HG03066 (cell line): ENCODE data around the gene TMCC1.
"Not testable (repeated sequence)": the region's sequence is repeated elsewhere in the genome, so short reads cannot be mapped to it uniquely, and the experiment has no call there.

ENCODE experiments used
- ATAC-seq: cut with Tn5 transposase; IDR thresholded peaks from one replicate; pipeline ENCODE4 v1.9.1; 2021; ENCODE audit warnings: low read depth; ENCODE audit not compliant: unreplicated experiment

Gene TMCC1

DNA sequence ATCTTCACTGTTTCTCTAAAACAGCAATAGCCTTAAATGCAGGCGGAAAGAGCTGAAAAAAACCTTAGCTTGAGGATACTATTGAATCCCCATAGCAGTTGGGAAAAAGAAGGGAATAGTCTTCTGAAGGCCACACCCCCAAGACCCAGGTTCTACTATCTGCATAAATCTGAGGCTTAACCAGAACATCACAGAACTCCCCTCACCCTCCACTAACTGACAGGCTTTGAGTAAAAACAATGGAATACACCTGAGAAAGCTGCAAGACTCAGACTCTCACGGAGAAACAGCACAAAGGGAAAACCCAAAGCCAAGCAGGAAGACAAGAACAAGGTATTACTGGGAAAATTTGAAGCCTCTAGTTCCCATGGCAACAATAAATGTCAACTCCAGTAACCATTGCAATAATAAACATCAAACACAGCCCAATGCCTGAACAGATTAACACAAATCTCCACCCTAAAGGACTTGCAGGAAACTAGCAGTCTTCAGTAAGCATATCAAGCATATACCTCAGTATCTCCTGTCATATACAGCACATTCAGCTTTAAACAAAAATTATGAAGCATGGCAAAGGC, 56.4 kb downstream of the TMCC1 start:
- ATAC-seq: no peak

DNA sequence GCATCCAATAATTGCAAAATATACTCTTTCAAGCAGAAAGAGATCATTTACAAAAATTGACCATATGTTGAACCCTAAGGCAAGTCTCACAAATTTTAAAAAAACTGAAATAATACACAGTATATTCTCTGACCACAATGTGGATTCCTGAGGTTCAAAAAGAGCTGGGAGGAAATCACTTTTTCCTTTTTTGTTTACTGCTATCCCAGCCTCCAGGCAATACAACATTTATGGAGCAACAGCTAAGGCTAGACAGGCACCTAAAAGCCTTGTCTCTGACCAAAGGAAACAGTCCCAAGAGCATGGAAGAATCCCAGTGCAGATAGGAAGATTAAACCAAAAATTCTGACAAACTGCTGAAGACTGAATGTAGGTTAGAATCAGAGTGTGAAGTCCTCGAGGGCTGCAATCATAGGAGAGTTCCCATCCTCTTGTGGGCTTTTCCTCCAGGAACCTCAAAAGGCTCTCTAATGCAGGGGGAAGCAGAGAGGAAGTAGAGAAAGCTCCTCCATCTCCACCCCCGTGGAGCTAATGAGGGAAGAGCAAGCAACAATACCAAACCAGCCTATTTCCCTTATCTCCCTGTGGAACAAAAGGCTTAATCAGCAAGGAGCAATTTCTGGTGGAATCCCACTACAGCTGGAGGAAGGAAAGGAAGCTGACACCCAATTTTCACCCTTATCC, 57.0 kb downstream of the TMCC1 start:
- ATAC-seq: no peak

DNA sequence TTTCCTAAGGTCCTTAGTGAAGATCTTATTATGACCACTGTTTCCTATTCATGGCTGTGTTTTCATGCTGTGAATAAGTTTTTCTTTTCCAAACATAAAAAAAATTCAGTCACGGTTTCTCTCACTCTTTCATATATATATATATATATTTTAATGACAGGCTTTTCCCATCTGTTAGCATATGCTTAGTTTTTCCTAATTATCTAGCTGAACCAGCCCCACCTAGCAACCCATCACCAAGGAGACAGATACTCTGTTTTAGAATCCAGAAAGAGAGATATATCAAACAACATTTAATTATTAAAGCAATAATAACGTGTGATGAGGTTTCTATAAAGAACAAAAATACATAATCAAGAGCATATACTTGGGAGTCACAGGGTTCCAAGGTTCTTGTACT, 58.3 kb downstream of the TMCC1 start:
- ATAC-seq: no peak

DNA sequence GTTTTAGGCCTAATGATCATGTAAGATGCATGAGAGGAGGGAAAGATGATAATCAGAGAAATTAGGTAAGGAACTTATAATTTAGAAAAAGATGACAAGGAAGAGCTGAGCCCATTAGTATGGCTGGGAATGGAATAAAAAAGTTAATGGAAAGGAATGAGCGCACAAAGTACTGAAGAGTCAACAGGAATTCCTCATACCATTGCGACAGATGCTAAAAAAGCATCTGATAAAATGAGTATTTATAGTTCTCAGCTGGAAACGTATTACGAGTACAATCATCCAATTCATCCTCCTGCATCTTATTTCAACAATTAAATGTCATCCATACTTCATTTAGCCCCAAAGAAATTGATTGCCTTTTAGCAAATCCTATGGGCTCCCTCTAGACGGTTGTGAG, 58.9 kb downstream of the TMCC1 start:
- no peak for ATAC-seq

DNA sequence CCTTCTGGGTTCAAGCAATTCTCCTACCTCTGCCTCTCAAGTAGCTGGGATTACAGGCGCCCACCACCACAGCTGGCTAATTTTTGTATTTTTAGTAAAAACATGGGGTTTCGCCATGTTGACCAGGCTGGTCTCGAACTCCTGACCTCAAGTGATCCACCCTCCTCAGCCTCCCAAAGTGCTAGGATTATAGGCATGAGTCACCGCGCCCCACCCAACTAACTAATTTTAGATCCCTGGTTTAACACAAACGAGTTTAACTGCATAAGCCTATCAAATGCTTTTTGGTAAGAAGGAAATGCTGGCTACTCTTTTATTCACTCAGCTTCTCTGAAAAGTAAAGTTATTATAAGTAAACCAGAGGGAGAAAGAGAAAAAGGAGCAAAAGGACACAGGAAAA, 61.6 kb downstream of the TMCC1 start:
- ATAC-seq: not testable (repeated sequence)

DNA sequence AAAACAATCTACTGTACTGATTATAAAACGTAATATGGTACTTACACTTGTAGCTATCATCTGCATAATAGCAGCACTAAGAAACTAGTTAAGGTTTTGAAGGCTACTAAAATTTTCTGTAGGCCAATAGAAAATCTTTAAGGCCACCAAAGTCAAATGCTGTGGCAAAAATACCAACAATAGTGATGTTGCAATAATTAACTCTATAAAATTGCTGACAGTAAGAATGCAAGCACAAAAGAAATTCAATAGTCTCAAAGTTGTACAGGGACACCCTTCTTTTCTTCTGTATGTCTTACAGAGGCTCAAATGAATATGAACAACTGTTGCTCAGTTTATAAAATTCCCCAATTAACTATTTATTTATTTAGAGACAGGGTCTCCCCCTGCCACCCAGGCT, 62.0 kb downstream of the TMCC1 start:
- ATAC-seq: no peak

DNA sequence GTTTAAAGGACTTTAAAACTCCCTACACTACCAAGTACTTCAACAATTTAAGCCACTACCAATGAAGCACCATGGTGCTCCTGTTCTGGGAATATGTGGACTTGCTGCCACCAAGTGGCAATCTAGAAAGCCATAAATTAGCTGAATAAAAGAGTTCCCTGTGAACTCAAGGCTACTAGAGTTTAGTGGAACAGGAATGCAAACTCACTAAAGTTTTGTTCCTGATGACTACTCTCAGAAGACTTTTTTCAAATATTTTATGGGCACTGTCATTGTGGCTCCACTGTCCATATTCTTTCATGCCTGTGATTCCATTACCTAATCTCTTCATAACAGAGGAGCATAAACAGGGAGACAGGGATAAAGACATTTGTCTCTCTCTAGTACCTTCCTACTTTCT, 63.9 kb downstream of the TMCC1 start:
- no peak for ATAC-seq

DNA sequence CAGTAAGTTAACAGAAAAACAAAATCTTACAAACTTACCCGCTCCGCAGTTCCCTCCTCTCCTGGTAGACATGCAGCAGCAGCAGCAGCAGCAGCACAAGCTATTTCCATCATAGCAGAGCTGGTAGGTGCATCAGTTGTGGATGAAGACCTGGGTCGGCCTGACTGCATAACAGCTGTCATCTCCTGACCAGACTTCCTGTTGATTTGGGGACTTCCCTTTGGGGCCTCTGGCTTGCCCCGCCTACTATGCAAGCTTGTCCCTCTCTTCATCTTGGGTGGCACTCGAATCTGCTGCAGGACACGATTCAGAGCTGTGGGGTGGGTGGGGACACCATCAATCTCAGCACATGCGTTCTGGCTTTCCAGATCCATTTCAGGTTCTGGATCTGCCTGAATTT, 65.7 kb downstream of the TMCC1 start:
- ATAC-seq: peak; percentile 88

DNA sequence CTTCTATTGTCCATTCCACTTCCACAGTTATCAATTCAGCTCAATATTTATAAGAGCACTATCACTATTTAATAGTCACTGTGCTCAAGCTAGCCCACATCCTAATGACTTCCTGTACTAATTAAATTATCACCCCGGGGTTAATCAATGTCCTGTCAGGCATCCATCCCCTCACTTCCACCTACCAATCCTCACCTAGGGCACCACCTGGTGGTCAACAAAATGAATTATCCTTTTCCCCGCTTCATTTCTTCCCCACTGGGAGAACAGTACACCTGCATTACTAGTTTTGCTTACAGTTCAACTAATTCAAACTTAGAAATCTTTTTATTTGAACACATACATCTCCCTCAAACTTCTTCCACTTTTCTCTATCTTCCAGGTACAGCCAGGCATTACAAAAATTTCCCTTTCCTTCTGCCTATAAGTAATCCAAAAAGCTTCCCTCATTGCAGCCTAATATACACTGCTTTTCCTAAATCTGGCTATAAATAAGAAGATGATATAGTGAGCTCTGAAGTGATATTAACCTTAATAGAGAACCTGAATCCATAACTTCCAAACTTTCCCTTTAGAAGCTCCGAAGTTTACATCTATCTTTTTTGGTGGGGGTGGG, 68.5 kb downstream of the TMCC1 start:
- ATAC-seq: no peak

DNA sequence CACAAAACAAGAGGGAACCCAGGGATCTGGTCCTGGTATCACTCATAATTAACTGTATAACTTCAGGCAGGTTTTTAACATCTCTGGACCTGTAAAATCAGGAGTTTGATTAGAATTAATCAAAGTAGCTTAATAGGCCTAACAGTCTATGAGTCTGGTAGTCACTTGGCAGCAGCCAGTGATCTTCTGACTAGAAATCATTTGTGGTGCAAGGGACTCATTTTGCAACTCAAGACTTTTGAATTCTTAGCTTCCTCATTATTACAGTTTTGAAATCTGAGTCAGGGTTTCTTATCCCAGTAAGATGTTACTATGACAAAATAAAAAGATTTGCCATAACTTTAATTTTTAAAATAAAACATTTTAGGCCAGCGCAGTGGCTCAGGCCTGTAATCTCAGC, 70.8 kb downstream of the TMCC1 start:
- no peak for ATAC-seq

DNA sequence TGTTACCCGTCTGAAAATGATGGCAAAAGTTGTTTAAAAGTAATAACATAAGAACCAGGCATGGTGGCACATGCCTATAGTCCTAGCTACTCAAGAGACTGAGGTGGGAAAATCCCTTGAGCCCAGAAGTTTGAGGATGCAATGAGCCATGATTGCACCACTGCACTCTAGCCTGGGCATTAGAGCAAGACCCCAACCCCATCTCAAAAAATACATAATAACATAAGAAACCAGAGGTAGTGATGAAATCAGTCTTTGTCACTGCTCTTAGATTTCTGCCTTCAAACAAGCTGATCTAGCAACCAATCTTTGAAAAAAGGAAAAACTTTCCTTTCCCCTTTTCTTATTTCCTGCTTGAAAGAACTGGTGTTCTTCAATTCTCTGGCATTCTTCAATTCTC, 71.3 kb downstream of the TMCC1 start:
- no peak for ATAC-seq

DNA sequence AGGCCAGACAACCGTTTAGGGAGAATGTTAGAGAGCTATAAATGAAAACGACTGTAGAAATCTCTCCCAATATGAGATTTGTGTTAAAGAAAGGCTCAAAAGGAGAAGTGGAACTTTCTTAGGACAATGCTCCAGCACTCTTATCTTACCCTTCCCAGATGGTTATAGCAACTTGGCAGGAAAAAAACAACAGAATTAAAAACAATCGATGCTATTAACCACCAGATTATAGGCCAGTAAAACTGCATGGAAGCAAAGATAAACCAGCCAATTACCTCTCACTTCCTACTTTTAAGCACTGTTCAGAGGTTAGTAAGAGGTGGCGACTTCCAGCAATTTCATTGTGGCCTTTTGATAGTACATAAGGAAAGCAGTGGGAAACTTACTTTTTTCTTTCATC, 72.9 kb downstream of the TMCC1 start:
- no peak for ATAC-seq

DNA sequence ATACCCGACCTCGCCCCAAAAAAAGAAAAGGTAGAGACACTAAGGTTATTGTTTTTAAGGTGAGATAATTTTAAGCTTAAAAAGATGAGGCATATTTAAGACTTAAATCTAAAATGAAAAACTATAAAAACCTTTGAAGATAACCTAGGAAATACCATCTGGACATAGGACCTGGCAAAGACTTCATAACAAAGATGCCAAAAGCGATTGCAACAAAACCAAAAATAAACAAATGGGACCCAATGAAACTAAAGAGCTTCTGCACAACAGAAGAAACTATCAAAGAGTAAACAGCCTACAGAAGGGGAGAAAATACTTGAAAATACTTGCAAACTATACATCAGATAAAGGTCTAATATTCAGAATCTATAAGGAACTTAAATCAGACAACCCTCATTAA, 80.9 kb downstream of the TMCC1 start:
- ATAC-seq: no peak

DNA sequence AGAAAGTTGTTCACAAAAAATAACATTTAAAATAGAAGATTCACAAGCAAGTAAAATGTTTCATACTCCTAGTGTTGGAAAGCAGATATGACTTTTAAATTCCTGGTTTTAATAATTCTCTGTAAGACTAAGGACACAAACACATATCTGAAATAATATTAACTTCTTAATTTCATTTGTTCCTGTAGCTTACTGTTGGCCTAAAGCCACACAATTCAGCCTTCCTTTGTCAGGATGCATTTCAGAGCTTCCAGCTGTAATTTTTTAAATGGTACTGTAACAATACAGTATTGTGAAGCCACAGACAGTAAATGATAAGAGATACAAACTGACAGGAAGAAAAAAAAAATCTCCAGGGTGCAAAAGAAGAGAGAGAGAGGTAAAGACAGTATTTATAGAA, 84.2 kb downstream of the TMCC1 start:
- ATAC-seq: no peak

DNA sequence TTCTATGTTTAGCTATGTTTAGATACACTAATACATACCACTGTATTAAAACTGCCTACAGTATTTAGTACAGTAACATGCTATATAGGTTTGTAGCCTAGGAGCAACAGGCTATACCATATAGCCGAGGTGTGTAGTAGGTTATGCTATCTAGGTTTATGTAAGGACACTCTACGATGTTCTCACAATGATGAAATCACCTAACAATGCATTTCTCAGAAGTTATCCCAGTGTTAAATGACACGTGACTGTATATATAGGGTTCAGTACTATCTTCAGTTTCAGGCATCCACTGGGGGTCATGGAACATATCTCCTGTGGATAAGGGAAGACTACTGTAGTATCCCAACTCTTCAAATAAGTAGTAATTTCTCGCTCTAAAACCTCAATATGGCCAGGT, 97.4 kb downstream of the TMCC1 start:
- ATAC-seq: no peak

DNA sequence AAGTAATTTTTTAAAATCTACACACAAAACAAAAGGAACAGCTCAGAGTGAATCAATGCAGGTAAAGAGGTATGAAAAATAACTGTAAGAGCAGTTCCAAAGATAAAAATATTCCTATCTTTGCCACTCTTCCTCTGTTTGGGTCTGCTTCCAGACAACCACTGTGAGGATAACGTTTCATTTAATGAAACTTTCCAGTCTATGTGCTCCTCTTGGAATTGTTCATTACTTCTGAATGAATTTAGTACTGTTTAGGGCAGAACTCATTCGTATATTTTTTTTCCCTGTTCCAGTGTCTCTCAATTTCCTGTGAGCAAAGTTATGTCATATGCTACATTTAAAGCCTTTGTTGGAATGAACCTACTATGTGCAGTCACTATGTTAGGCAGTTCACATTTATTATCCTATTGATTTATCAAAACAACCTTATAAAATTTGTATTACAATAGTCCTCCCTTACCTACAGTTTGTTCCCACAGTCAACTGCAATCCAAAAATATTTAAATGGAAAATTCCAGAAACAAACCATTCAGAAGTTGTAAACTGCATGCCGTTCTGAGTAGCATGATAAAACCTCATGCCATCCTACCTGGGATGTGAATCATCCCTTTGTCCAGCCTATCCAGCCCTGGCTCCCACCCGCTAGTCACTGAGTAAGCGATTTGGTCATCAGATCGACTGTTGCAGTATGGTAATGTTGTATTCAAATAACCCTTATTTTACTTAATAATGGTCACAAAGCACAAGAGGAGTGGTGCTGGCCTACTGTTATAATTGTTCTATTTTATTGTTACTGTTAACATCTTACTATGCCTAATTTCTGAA, 98.1 kb downstream of the TMCC1 start:
- ATAC-seq: no peak

DNA sequence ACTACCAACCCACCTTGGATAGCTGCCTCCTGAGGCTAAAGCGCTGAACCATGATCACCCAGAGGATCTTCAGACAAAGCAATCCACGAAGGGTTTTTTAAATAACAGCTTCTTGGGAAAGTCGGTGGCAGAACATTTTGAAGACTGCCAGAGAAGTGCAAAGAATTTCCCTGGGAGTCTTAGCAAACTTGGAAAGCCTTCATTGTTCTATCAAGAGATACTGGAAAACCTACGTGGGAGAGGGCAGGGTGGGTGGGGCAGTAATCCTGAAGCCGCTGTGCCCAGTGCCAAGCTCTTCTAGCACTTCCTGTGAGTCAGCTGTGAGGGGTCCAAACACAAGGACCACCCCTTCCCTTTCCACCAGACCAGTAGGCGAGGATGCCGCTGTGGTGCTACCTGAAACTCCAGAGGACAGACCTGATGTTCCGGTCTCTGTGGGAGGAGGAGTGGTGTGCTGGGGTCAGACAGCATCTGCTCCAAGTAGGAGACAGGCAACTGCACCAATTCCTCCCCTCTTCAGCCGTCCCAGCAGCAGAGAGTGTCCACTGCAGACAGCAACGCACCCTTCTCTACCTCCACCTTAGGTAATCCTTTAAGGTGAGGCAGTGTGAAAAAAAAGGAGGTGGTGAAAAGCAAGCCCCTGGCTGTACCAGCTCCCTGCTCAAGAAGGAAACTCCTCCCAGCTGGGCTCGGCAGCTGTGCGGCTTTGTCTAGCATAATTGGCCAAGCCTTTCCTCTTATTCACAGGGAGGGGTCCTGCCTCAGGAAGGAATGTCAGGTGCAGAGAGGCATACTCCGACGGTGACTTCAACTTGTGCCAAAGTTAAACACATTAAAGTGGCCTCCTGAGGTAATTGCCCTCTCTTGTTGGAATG, 99.0 kb downstream of the TMCC1 start:
- no peak for ATAC-seq

DNA sequence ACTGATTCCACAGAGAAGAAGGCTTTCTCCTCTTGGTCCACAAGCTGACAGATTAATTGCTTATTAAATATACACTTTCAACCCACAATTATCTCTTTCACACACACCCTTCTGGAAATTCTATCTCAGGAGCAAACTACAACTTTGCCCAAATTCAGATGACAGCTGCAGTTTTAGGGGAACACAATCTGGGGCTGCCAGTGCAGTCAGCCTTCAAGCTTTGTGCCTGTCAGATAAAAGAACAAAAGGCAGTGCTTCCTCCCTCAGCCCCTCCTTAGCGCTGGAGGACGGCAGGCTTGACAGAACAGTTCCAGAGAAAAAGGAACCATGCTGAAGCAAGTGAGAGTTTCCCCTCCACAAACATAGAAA, 99.6 kb downstream of the TMCC1 start:
- ATAC-seq: no peak

DNA sequence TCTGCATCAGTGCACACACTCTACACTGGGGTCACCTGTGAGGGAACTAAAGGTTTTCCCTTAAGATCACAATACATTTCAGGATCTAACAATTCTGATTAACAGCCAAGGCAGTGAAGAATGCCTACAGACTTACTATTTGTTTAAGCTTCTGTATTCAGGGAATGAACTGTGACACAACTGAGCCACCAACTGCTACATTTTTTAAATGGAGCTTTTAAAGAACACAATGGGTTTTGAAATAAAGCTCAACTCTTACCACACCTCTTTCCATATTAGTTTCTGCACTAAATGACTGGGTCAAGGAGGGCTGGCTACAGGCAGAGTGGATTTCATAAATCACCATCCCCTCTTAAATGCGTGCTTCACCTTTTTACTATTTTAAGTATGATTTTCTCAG, 100.2 kb downstream of the TMCC1 start:
- no peak for ATAC-seq

DNA sequence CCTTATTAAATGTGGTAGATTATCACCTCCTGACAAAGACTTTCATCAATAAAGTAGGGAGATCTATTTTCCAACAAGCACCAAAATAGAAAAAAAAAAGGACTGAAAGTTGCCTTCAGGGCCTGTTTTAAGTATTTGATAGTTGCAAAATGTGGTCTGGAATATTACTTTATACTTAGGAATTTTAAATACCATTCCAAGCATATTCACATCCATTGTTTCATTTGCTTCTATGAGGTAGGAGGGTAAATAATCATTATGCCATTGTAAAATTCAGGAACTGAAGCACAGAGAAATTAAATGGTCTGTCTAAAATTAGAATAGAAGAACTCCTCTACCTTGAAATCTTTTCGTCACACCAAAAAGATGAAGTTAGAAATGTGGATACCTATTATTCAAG, 110.0 kb downstream of the TMCC1 start:
- ATAC-seq: no peak

DNA sequence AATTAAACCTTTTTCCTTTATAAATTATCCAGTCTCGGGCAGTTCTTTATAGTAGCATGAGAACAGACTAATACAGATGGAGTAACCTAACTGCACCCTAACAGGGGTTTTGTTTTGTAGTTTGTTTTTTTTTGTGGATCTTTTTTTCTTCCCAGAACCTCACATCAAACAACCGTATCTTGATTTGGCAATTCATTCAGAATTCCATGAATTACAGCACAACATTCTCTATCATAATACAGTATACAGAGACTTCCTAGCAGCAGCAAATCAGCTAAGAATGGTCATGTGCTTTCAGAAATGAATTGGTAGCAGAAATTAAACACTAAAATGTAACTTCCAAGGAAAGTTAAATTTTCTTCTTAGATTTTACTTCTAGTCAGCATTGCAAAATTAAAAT, 114.6 kb downstream of the TMCC1 start:
- no peak for ATAC-seq
